GM19239 (cell line): Measurements from ENCODE around the gene STRADA.

Experiments used
- DNase-seq: peaks from one replicate; pipeline ENCODE4 v3.0.0; 2011; ENCODE audit warnings: low spot score; ENCODE audit not compliant: insufficient read length
- FAIRE-seq: peaks from 2 replicates; lab custom pipeline; 2011; peaks lifted over from hg19 to GRCh38; lab: Jason Lieb, UNC

Gene STRADA

DNA sequence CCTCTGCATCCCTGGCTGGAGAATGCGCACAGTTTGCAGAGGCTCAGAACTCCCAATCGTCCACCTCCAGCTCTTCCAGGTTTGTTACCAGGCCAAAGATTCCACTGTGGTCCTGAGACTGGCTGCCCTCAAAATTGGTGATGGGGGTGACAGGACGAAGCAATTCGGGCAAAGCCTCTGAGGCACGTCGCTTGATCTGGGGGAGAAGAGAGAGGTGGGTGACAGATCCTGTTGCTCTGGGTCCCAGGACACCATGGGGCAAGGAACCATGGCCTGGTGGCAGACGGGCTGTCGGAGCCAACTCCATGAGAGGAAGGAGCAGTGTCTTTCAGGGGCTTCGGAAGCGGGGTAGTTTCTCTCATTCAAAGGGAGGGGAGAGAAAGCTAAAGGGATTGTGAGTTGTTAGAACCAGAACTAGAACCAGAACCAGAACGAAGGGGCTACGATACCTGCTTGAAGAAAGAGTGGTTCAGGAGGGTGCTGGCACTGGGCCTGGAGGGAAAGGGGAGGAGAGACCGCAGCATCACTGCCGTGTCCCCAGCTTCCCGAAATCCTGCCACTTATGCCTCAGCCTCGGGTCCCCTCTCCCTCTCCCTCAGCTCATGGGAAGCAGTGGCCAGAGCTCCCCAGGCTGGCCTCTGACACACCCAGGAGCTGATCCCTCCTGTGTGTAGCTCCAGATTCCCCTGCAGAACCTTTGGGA lies 37.9 kb downstream of the STRADA start:
- no peak for DNase-seq
- FAIRE-seq: no peak

DNA sequence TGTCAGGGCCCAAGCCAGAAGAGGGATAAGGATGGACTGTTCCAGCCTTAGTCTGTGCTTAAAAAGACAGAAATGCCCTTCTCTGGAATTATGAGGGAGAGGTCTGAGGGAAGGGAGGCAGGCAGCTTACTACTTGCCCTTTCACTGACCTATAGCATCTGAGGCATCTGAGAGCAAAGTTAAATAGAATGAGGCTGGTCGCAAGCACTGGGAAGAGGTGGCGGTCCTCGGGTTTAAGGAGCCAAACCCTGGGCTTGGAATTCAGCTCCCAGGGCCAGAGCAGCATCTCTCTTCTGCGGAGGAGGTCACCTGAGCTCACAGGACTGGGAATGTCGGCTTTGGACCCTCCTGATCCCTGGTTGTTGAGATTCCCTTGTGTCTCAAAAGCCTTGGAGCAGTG lies 38.6 kb downstream of the STRADA start:
- DNase-seq: no peak
- no peak for FAIRE-seq

DNA sequence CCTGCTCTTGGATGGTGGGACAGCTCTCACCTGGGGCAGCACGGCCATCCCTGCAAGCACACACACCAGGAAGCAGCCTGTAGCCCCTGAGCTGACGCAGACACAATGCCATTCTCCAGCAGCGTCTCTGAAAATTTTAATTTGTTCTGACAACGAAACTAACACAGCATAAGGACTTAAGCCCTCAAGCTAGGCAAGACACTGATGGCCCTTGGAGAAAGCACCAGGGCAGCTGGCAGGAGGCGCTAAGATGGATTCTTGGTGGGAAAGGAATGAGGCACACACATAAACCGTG lies 38.9 kb downstream of the STRADA start:
- FAIRE-seq (no peak), DNase-seq (no peak)

DNA sequence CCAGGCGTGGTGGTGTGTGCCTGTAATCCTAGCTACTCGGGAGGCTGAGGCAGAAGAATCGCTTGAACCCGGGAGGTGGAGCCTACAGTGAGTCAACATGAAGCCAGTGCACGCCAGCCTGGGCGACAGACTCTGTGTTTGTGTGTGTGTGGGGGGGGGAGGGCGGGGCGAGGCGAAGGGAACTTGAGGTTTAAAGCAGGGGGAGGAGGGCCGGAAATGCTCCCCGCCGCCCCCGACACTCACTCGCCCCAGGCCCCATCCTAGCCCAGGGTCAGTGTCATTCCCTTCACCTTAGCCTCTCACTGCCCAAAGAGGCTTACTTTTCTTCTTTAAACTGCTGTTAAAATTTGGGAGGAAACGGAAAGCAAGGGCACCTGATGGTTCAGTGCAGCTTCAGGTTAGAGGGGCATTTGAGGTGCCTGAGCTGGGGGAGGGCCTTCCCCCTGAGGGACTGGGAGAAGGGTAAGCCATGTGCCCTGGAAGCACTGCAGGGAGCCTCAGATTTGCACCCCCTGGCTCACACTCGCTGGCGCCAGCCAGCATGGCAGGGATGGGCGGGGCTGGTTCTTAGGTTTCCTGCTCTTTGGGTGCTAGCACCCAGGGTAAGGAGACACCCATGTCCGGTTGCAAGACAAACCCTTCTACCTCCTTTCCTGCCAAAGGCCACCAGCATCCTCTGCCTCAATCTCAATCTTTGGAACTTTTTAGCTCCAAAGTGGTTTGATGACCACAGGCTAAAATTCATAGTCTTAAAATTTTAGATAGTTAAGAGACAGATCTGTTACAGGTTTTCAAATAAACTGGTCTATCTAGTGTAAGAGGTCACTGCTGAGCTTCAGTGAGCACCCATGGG lies 39.5 kb downstream of the STRADA start:
- DNase-seq (peak; percentile 56), FAIRE-seq (peak; percentile 87)

DNA sequence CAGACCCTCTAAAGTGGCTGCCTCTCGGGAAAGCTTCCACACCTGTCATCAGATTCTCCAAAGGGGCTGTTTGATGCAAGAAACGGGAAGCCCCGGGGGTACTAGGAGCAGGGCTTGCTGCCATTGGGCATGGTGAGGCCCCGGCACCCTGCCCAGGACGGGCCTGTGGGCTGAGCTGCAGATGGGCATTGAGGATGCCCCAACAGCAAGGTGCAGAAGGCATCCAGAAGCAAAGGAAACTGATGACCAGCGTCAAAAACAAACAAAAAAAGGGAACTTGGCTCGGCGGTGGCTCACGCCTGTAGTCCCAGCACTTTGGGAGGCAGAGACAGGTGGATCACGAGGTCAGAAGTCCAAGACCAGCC lies 40.2 kb downstream of the STRADA start:
- FAIRE-seq (peak; percentile 59), DNase-seq (no peak)

DNA sequence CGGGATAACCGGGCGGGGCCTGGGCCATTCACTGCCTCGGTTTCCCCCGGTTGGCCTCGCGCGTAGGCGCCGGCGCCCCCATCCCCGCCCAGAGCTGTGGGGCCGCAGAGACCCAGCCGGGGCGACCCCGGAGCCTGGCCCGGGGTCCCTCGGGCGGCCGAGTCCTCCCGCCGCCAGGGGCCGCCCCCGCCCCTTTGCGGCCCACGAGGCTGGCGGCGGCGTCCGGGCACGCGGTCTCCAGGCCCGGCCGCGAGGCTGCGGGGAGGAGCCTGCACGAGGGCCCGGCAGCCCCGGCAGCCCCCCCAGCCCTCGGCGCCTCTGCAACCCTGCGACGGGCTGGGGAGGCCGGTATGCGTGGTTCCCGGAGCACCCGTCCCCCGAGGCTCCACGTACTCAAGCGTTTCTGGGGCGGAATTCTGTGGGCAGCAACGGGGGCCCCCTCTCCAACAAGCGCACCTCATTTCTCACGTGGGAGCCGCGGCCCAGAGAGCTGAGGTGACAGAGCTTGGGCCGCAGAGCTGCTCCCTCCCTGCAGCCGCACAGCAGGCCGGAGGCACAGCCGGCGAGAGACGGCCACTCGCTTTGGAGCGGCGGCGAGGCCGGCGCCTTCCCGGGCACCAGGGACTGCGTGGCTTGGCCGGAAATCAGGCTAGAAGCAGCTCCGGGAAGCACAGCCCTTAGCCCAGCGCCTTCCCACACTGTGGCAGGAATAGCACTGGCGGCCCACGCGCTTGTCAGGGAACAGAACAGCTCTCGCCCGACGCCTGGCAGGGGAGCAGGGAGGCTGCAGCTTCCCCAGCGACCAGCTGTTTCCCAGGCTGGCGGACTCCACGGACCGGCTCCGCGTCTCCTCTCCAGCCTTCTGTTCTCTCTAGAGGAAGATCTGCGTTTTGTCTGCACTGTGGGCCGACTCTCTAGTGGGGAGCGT lies 40.8 kb downstream of the STRADA start:
- DNase-seq: no peak
- no peak for FAIRE-seq

DNA sequence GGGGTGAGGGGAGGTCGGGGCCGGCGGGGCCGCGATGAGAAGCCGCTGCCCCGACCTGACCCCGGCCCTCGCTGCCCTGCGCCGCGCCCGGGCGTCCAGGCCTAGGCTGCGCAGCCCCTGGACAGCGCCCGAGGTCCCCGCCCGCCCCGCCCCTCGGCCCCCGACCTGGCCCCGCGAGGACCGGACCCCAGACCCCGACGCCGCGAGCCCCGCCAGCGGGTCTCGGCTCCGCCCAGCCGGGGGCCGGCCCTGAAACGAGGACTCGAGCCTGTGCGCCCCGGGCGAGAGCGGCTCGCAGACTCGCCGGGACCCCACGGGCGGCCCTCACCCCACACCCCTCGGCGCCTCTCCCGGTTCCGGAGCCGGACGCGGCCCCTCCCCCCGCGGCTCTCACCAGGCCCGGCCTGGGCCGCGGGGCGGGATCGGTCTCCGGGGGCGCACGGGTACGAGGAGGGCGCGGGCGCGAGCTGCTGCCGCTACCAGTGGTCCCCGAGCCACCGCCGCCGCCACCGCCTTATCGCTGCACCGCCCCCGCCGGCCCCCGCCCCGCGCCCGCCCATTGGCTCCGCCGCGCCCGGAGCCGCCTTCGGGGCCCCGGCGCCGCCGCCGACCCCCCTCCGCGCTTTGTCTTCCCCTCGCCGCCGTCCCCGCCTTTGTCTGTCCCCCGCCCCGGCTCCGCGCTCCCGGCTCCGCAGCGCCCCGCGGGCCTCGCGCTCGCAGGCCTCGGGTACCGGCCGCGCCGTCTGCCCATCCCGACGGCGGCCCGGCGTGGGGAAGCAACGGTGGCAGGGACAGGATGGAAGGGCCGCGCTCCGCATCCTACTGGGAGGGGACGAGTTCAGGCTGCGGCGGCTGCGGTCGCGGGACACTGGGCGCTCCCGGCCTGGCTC lies 41.7 kb downstream of the STRADA start, which contains the start of gene LIMD2:
TSS of gene LIMD2 (minus strand) at position 488 of the 890 bp plus-strand sequence. CDS start 827 bp downstream, outside the sequence.
- no peak for FAIRE-seq
- DNase-seq: no peak

DNA sequence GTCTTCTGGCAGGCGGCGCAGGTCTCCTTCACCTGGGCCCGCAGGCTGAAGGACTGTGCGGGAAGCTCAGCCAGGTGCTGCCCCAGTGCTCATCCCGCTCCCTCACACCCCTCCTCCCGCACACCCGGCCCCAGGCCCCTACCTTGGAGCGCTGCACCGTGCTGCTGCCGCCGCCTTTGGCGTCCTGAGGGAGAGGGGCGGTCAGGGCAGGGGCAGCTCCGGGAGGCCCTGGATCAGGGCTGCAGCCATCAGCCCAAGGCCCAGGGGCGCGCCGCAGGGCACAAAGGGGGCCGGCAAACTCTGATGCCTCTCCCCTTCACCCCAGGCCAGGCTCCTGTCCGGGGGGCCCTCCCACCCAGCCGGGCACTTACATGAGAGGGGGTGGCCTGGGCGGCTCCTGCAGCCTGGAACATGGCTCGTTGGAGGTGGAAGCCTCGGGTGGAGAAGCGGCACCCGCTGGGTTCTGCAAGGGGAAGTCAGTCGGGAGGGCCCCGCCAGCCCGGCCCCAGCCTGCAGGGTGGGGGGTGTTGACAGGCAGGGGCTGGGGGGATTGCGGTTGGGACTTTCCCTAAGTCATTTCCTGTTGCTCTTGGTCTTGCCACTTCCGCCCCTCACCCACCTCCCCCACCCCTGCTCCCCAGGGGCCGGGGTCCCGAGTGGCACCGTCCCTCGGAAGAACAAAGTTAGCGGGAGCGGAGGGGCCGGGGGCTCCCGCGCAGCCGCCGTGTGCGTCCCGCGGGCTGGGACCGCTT lies 42.5 kb downstream of the STRADA start:
- FAIRE-seq: peak; percentile 95
- DNase-seq: peak; percentile 61

DNA sequence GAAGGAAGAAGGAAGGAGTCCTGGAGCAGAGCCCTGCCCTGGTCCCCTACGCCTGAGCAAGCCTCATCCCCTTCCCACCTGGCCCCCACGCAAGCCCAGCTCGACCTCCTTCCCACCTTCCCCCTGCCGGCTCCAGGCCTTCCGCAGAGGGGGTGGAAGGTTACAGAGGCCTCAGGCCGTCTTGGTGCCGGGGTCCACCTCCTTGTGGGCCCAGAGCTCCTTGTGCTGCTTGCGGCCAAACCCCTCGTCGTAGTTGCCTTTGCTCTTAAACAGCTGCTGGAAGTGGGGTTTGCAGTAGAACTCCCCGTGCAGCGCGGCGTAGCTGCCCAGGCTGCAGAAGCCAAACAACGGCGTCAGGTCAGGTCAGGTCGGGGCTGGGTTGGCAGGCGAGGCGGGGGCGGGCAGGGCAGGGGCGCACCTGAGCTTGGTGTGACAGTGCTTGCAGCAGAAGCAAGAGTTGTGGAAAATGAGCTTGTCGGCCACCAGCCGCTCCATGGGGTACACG lies 43.2 kb downstream of the STRADA start:
- FAIRE-seq: peak; percentile 69
- DNase-seq: no peak

DNA sequence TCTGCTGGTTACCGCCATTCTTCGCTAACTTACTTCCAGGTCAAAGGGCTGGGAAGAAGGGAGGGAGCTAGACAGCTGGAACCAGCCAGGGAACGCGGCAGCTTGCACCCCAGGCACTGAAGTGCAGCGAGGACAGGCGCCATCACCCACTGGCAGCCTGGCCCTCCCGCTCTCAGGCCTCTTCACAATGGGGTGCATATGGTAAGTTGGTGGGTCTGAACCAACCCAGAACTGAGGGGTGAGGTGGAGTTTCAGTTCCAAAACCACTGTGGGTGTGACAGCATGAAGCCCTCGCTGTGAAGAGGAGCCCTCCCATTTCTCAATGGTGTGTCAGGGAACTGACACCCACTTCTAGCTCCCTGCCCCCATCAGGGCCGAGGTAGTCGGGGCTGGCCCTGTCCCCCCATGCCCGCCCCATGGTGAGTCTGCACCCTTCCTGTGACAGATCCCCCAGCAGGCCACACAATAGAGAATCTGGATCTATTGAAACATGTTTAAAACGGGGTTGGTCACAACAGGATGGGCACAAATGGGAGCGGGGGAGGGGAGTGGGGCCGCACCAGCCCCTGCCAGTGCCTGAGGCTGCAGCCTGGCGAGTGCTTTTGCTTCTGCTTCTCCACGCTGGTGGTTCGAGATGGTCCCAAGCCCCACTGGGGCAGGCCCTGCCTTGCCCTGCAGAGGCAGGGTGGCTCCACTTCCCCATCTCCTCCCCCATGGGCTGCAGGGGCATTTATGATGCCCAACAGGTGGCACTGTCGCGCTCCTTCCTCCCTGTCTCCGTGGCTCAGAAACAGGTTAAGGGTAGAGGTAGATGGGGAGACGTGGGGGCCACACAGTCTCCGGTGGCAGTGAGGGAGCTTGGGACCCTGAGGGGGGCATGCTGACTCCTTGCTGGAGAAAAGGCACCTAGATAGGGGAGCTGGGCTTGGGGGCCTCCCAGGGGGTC lies 44.0 kb downstream of the STRADA start:
- FAIRE-seq: peak; percentile 97
- DNase-seq: peak; percentile 63

DNA sequence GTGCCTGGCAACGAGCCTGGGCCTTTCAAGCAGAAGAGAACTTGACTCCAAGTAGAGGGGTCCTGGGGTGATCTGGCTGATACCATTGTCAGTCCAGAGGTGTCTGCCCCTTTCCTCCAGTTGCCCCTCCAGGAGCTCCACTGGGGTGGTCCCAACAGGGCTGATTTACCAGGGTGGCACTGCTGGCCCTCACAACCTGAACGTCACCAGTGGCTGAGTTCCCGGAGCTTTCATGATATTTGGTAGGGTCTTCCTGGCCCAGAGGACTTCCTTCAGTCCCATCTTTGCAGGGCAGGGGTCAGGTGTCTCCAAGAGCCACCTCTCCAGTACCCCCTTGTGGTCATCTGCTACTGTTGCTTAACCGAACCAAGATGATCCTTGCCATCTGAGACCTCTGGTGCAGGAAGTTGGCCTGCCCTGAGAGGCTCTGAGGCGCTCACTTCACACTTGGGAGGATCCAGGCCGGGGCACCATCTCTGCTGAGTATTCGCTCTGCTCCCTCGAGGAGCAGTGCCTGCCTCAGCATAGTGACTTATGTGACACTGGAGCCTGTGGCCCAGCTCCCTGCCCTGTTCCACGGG lies 45.1 kb downstream of the STRADA start:
- FAIRE-seq (peak; percentile 94), DNase-seq (no peak)

DNA sequence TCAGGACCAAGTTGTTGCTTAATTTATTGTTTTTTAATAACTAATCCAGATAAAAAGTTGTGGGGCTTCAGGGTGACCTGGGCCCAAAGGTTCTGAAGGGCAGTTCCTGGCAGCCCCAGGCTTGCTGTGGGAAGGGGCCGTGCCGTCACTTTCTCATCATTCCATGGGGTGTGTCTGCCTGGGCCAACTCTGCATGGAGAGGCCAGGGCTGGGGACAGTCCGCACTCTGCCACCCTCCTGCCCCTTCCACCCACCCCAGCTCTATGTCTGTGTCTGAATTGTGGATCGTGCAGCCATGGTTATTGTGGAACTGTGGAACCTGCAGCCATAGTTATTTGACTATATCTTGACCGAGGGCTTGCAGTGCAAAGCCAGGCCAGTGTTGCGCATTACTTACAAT lies 45.7 kb downstream of the STRADA start:
- FAIRE-seq (no peak), DNase-seq (no peak)

DNA sequence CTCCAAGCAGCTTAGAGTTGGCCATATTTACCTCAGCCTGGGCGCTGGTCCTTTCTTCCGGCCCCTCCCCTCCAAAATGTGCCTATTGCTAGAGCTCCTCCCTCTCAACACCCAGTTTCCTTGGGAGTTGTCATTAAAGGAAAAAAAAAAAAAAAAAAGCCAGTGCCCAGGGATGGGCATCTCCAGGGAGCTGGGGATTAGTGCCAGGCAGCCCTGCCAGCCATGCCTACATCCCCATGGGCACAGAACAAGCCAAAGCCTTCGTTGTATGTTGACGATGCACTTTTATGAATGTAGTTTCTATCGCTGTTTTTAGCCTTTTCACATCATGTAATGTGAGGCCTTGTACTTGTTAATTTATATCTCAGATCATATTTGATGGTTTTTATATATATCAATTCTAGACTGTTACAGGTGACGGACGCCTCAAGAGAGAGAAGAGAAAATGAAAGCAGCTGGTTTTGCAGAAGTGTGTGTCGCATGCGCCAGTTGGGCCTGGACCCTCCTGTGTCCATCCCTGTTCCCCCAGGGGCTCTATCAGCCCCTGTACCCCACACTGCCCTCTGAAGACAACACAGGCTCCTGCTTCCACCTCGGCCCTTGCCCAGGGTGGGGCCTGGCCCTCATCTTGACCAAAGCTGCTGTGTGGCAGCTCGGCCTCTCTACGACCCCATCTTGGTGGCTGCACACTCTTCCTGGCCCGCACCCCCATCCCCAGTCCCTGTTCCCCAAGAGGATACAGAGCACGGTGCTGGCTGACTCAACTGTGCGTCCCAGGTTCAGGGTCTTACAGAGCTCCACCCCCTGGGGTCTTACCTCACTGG lies 46.4 kb downstream of the STRADA start:
- FAIRE-seq (no peak), DNase-seq (no peak)

DNA sequence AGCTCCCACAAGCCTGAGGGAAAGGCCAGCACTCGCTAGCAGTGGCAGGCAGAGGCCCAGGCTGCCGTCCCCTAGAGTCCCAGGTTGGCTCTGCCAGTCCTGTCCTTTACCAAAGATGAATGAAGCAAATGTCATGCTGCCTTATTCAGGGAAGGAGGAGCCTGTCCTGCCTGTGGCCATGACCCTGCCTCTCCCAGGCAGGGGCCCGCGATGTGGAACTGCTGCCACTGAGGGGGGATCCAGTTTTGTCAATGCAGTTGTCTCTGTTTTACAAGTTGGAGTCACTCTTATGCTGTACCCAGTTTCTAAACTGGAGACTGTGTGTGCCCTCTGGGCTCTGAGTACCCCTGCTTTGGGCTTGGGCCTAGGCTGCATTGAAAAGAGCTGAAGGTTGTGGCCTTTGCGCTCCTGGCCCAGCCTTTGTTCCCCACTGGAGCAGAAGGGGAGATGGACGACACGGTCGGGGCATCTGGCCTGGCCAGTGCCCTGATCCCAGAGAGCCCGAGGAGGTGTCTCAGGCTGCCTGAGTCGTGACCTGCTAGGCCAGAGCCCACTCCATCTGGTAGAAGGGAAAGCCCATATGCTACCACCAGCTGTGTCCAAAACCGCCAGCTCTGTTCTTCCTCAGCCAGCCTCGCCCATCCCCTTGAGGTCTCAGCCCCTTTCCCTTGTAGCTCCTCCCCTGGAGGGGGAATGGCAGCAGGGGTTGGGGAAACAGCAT lies 47.2 kb downstream of the STRADA start:
- FAIRE-seq: no peak
- no peak for DNase-seq

DNA sequence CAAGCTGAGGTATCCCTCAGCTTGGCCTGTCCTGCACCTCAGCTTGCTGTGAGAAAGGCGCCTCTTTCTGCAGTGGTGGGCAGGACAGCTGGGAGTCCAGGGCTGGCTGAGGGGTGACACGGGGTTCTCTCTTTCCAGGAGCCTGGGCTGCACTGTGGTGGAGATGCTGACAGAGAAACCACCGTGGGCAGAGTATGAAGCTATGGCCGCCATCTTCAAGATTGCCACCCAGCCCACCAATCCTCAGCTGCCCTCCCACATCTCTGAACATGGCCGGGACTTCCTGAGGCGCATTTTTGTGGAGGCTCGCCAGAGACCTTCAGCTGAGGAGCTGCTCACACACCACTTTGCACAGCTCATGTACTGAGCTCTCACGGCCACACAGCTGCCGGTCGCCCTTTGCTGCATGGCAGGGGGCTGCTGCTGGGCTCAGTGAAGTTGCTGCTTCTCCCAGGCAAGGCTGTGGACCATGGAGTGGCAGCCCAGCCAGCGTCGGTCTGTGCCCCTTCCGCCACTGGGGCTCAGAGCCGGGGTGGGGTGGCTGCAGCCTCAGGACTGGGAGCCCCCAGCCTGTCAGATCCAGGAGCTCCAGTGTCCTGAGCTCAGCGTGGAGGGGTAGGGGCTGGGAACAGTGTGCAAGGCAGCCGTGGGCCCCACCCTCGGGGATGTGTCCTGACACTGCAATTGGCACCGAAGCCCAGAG lies 48.0 kb downstream of the STRADA start:
- no peak for DNase-seq
- no peak for FAIRE-seq
